ENCODE data around the gene TLR8.

DNA sequence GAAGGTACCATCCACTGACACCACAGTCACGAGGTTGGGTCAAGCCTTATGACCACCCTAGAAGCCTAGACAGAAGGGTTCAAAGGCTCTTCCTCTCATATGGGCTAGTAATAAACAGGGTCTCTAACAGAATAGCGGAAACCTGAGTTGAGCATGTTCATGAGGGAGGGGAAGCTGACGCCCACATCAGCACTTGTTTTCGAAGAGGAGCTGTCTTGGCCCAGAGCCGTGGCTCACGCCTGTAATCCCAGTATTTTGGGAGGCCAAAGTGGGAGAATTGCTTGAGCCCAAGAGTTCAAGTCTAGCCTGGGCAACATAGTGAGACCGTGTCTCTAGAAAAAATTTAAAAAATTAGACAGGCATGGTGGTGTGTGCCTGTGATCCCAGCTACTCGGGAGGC, 47.0 kb downstream of the TLR8 start:
- TF ChIP-seq CTCF (conservative IDR thresholded peaks at IDR 0.05): no peak
- TF ChIP-seq ZFX (IDR thresholded peaks at IDR 0.05): no peak

Measured in C4-2B (cell line).